Renal cortical epithelial cell (primary cell): Measurements from ENCODE around the gene FXR2. TPM values are rescaled to one million over a fixed set of nuclear protein-coding genes. Genes with fewer than 3 reads are reported as not detected.
"Not testable (repeated sequence)": the region's sequence is repeated elsewhere in the genome, so short reads cannot be mapped to it uniquely, and the experiment has no call there.

Source experiments
- DNase-seq: peaks from one replicate; pipeline ENCODE4 v3.0.0-alpha.2; 2011; ENCODE audit warnings: low read depth
- total RNA-seq: library from RNA; depleted of rRNA; stranded (reverse); fragments of >200 nt; gene quantifications from 2 replicates; pipeline ENCODE4 v1.2.3, GENCODE V29; 2014

Gene FXR2
- 35.0 and 64.4 TPM in 2 replicates for total RNA-seq

GRCh38 chr17:7614425-7615264, at the start of gene FXR2:
Gene FXR2, minus strand, starts transcription at chr17:7614897. Its CDS starts 365 bp downstream, at chr17:7614532.
- DNase-seq: peak; percentile 98

DNA sequence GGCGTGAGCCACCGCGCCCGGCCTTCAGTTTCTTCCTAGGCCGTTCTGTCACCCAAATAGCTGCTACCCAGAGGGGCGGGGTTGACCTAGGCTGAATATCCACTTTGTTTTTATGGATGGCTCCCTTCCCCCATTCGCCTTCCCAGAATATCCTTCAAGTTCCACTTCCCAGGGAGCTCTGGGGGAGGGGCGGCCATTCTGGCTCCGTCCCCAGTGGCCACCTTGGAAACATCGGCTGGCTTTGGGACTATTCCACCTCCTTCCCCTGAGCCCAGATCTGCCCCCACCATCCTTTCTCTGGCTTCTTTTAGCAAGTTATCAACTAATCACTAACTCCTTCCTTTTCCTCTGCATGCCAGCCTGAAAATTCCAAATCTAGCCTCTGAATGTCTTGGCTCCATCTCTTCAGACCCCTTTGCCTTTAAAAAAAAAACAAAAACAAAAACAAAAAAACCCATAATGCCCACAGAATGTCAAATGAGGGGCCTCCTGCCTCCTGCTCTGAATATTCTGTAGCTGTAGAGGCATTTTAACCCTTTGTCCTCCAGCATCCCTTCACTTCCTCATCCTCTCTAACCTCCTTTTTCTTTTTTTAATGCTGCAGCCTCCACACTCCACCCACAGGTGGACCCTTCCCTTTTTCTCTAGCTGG, 42.4 kb upstream of the FXR2 start:
- peak; percentile 19 for DNase-seq

DNA sequence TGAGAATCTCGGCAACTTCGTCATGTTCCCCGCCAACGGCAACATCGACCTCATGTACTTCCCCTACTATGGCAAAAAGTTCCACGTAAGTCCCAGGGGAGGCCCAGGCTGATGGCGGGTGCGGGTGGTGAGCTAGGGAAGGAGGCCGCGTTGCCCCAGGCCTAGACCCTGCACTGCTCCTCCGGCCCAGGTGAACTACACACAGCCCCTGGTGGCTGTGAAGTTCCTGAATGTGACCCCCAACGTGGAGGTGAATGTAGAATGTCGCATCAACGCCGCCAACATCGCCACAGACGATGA, 40.8 kb upstream of the FXR2 start:
- no peak for DNase-seq

DNA sequence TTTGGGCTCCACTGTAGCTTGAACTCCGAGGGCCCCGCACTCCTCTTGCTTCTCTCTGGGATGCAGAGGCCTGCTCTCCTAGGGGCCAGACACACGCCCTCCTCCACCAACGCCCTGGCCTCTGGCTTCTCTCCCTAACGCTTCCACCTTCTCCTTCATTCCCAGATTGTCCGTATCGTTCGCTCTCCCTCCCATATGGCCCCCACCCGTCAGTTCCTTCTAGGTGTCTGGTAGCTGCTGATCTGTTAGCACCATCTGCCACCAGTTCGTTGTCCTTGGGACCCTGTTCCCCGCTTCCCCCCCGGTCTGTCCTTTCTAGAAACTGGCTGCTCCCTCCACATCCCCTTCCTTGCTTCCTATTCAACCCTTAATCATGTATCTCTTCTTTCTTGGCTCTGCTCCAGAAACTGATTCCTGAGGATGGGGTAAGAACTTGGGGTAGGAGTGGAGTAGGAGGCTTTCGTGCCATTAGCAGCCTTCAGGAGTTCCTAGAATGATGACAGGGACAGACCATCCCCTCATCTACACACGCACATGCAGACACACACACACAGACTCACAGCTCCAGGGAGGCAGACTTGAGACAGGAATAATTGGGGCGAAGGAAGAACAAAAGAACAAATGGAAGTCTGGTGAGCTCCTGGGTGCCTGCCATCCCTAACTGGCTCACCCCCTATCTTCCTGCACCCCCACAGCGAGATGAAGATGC, 40.3 kb upstream of the FXR2 start:
- no peak for DNase-seq

DNA sequence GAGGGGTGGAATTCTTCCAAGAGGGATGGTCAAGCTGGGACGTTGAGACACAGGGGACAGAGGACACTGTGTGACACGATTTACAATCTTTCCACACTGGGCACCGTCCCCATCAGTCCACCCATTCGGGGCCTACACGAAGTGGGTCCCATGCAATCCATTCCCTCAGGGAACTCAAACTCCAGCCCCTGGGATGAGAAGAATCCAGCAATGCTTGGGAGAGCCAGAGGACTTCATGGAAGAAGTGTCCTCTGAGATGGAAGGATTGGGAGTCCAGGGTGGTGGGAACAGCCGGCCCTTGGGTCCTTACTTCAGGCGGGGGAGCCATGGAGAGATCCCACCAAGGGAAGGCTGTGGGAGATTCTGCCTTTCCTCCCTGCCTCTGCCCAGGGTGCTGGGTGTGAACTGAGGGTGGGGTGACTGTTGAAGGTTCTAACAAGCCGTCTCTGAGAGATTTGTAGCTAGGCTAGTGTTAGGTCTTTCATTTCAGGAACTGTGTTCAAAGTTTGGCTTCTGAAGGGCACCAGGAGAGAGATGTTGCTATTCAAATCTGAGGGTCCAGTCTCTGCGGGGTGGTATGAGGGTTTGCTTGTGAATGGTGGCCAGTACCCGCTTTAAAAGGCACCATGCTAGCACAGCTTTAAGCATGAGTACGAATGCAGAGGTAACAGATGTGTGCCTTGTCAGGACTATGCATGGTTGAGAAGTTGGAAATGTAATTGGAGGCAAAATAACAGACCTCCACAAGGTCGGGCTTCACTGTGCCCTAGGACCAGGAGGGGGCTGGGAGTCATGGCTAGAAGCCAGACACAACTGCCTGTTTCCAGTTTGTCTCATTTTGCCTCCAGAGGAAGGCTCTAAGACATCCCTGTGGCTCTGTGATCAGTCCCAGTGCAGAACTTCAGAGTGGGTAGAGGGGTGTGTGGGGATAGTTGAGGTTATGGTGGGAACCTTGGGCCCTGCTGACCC, 38.0 kb upstream of the FXR2 start:
- DNase-seq: no peak

- no peak for DNase-seq
These were observed 37.1 kb upstream of the FXR2 start for GRCh38 chr17:7651665-7652387.

DNA sequence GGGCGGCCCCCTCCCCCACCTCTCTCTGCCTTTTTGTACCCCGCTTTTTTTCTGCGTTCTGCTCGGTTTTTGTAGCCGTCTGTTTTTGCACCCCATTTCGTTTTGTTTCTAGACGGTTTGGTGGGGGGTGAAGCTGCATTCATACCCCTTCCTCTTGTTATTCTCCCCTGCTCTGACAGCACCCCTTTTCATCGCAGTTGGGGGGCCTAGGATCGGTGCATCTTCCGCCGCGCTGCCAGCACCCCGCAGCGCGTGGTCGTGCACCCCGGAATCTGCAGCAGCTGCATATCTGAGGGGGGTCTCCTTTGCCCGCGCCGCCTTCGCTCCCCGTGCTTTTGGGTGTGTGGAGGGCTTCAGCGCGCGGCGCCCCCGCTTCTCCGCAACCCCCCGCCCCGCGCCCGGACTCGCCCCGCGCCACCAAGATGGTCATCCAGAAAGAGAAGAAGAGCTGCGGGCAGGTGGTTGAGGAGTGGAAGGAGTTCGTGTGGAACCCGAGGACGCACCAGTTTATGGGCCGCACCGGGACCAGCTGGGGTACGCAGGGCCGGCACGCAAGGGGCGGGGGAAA, 36.5 kb upstream of the FXR2 start:
- DNase-seq: no peak

GRCh38 chr17:7650509-7651096, 35.9 kb upstream of the FXR2 start, which contains the start of gene ATP1B2:
Gene ATP1B2, plus strand, starts transcription at chr17:7650926. Its CDS starts 593 bp downstream, at chr17:7651519.
- DNase-seq: no peak

DNA sequence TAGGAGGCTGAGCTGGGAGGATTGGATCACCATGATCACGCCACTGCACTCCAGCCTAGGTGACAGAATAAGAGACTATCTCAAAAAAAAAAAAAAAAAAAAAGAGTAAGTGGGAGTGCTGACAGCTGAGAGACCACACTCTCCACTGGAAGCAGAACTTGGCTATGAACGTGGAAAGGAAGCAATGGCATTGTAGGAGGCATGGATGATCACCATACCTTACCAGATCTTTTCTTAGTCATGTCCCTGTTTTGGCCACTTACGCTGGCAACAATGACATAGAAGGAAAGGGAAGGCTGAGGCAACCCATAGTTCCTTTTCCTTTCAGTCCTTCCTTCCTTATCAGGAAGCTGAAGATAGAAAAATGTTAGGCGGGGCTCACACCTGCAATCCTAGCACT, 32.3 kb upstream of the FXR2 start:
- no peak for DNase-seq

DNA sequence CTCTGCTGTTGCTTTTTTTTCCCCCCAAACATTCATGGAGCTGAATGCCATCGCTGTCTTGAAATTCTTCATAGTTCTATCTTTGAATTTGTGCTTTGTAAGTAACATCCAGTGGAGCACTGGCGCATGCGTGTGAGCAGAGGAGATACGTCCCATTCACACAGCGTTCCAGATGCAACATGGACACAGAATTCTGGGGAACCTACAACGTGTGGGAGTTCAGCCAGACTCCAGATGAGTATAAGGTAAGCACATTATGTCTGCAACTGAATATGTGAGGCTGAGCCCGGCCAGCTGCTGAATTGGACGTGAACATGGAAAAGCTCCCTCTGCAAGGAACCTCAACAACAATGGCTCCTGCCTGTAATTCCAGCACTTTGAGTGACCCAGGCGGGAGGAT, 31.8 kb upstream of the FXR2 start:
- no peak for DNase-seq

GRCh38 chr17:7644775-7645174, 30.1 kb upstream of the FXR2 start:
- no peak for DNase-seq

DNA sequence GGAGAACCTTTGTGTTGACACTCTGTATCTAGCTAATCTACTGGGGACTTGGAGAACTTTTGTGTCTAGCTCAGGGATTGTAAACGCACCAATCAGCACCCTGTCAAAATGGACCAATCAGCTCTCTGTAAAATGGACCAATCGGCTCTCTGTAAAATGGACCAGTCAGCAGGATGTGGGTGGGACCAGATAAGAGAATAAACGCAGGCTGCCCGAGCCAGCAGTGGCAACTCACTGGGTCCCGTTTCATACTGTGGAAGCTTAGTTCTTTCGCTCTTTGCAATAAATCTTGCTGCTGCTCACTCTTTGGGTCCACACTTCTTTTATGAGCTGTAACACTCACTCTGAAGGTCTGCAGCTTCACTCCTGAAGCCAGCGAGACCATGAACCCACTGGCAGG, 26.9 kb upstream of the FXR2 start:
- DNase-seq: not testable (repeated sequence)

- DNase-seq: no peak
These were observed 26.1 kb upstream of the FXR2 start for GRCh38 chr17:7640783-7641182.

DNA sequence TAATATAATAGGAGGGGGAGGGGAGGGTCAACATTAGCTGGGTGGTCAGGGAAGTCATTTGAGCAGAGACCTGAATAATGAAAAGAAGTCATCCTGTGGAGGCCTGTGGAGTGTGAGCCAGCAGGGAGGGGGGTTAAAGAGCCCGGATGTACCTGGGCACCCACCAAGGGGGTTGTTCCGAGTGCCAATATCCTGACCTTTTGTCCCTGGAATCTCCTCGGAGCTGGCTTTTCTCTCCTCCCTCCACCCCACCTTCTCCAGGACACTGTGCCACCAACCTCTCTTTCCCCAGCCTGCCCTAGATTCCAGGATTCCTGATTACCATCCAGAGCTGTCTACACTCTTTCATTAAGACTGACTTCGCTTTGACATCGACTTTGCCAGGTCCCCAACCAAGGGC, 21.5 kb upstream of the FXR2 start:
- no peak for DNase-seq

DNA sequence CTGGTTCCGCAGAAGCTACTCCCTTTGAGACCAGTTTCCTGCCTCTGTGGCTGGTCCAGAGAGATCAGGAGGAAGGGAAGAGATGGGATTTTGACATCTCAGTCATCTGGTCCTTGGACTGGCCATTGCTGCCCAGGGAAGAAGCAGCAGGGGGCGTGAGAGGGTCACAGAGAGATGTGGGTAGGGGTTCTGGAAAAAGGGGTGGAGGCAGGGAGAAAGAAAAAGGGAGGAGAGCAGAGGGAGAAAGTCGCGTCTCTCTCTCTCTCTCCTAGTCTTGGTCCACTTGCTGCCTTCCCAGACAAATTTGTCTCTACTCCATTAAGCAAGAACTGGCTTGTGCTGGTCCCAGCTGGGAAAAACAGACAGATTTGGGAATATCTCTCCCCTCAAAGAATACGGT, 19.7 kb upstream of the FXR2 start:
- peak; percentile 26 for DNase-seq

DNA sequence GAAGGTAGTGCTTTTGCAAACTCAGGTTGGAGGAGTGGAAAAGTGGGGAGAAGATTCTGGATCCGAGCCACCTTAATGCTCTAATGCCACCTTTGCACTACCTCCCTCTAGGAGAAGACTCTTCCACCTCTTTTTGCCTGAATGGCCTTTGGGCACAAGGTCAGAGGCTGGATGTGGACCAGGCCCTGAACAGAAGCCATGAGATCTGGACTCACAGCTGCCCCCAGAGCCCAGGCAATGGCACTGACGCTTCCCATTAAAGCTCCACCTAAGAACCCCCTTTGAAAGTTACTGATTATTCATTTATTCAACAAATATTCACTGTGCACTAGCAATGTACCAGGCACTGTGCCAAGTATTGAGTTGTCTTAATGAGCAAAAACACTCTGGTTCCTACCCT, 18.4 kb upstream of the FXR2 start:
- DNase-seq: no peak

DNA sequence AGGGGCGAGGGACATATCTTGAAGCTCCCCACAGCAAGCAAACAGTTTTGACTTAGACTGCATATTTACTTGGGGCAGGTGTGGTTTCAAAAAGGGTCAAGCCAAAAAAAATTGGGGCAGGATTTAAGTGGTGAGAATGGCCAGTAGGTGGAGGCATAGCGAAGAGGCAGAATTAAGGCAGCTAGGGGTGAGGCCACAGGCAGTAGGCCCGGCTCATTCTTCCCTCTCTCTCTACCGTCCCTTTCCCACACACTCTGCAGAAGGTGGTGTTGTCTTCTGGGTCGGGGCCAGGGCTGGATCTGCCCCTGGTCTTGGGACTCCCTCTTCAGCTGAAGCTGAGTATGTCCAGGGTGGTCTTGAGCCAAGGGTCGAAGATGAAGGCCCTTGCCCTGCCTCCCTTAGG, 17.8 kb upstream of the FXR2 start:
- DNase-seq: peak; percentile 47

GRCh38 chr17:7631398-7632380, 17.0 kb upstream of the FXR2 start:
- DNase-seq: no peak
